Mesothelial cell of epicardium (in vitro differentiated cells): ENCODE results near the gene HIVEP3. TPM values are rescaled to one million over a fixed set of nuclear protein-coding genes. Genes with fewer than 3 reads are reported as not detected.

Source experiments
- DNase-seq, 2 experiments: peaks; one replicate each; pipeline ENCODE4 v3.0.0; 2021; ENCODE audit warnings: low spot score in 2 of 2; ENCODE audit not compliant: unreplicated experiment in 2 of 2
- H3K27ac Mint-ChIP-seq: 2 replicates; pipeline ENCODE4 v1.8.0; 2021; ENCODE audit warnings: mixed read lengths
- H3K27me3 Mint-ChIP-seq: 2 replicates; pipeline ENCODE4 v1.8.0; 2021; ENCODE audit warnings: low read depth, mixed read lengths
- H3K36me3 Mint-ChIP-seq: 2 replicates; pipeline ENCODE4 v1.8.0; 2021; ENCODE audit warnings: mixed read lengths
- H3K4me1 Mint-ChIP-seq: 2 replicates; pipeline ENCODE4 v1.8.0; 2021; ENCODE audit warnings: mixed read lengths
- H3K4me3 Mint-ChIP-seq: 2 replicates; pipeline ENCODE4 v1.8.0; 2021; ENCODE audit warnings: mild to moderate bottlenecking, moderate library complexity, mixed read lengths
- H3K9me3 Mint-ChIP-seq: 2 replicates; pipeline ENCODE4 v1.8.0; 2021; ENCODE audit warnings: mixed read lengths
- CTCF ChIP-seq: fragments of 200-600 bp; sonication (generic); IDR thresholded peaks from one replicate; pipeline ENCODE4 v1.5.0; 2021; ENCODE audit warnings: antibody characterized with exemption; ENCODE audit not compliant: unreplicated experiment
- total RNA-seq: library from RNA; stranded (reverse); gene quantifications from 3 replicates; pipeline ENCODE4 v1.2.1, GENCODE V29; 2021

Gene HIVEP3
- total RNA-seq, 1 donor from 2014 or later: 8.9 TPM

- no peaks in the 10 kb centered on the region for H3K27me3 Mint-ChIP-seq
- no peaks in the 10 kb centered on the region for H3K36me3 Mint-ChIP-seq
- H3K4me1 Mint-ChIP-seq: peaks cover 31% of the 10 kb centered on the region
- H3K9me3 Mint-ChIP-seq: no peaks in the 10 kb centered on the region
- no peak overlapping the region for H3K4me3 Mint-ChIP-seq
- no peak for DNase-seq
- no peak for TF ChIP-seq CTCF
- no peak overlapping the region for H3K27ac Mint-ChIP-seq
Observed at GRCh38 chr1:41712695-41713094, 206.0 kb downstream of the HIVEP3 start.

- no peak for DNase-seq
- Mint-ChIP-seq H3K36me3 (no peaks in the 10 kb centered on the region), H3K4me3 (no peak overlapping the region), H3K27me3 (no peaks in the 10 kb centered on the region), H3K27ac (peak overlapping the region; percentile 1), H3K9me3 (no peaks in the 10 kb centered on the region), H3K4me1 (peaks cover 31% of the 10 kb centered on the region)
- TF ChIP-seq CTCF: no peak
Observed at GRCh38 chr1:41712081-41712480, 206.6 kb downstream of the HIVEP3 start.

- no peak for TF ChIP-seq CTCF
- H3K4me1 Mint-ChIP-seq: peaks cover 31% of the 10 kb centered on the region
- no peak overlapping the region for H3K4me3 Mint-ChIP-seq
- no peaks in the 10 kb centered on the region for H3K27me3 Mint-ChIP-seq
- no peaks in the 10 kb centered on the region for H3K9me3 Mint-ChIP-seq
- DNase-seq: no peak
- no peaks in the 10 kb centered on the region for H3K36me3 Mint-ChIP-seq
- no peak overlapping the region for H3K27ac Mint-ChIP-seq
Observed at GRCh38 chr1:41711581-41711980, 207.1 kb downstream of the HIVEP3 start.

GRCh38 chr1:41710980-41711379 is 207.7 kb downstream of the HIVEP3 start:
- peaks cover 29% of the 10 kb centered on the region for H3K4me1 Mint-ChIP-seq
- DNase-seq: no peak
- H3K27me3 Mint-ChIP-seq: no peaks in the 10 kb centered on the region
- no peak overlapping the region for H3K4me3 Mint-ChIP-seq
- H3K9me3 Mint-ChIP-seq: no peaks in the 10 kb centered on the region
- no peak for TF ChIP-seq CTCF
- no peak overlapping the region for H3K27ac Mint-ChIP-seq
- H3K36me3 Mint-ChIP-seq: no peaks in the 10 kb centered on the region

- no peaks in the 10 kb centered on the region for H3K9me3 Mint-ChIP-seq
- DNase-seq: no peak
- H3K4me1 Mint-ChIP-seq: peaks cover 20% of the 10 kb centered on the region
- no peak for TF ChIP-seq CTCF
- no peaks in the 10 kb centered on the region for H3K27me3 Mint-ChIP-seq
- H3K27ac Mint-ChIP-seq: no peak overlapping the region
- no peak overlapping the region for H3K4me3 Mint-ChIP-seq
- no peaks in the 10 kb centered on the region for H3K36me3 Mint-ChIP-seq
Observed at GRCh38 chr1:41709873-41710272, 208.8 kb downstream of the HIVEP3 start.

- no peaks in the 10 kb centered on the region for H3K9me3 Mint-ChIP-seq
- DNase-seq: no peak
- H3K36me3 Mint-ChIP-seq: no peaks in the 10 kb centered on the region
- peaks cover 16% of the 10 kb centered on the region for H3K4me1 Mint-ChIP-seq
- no peak overlapping the region for H3K4me3 Mint-ChIP-seq
- no peaks in the 10 kb centered on the region for H3K27me3 Mint-ChIP-seq
- H3K27ac Mint-ChIP-seq: no peak overlapping the region
- TF ChIP-seq CTCF: no peak
Observed at GRCh38 chr1:41709331-41709730, 209.4 kb downstream of the HIVEP3 start.
